ENCODE measurements around the gene PANX2.

Gene PANX2

DNA sequence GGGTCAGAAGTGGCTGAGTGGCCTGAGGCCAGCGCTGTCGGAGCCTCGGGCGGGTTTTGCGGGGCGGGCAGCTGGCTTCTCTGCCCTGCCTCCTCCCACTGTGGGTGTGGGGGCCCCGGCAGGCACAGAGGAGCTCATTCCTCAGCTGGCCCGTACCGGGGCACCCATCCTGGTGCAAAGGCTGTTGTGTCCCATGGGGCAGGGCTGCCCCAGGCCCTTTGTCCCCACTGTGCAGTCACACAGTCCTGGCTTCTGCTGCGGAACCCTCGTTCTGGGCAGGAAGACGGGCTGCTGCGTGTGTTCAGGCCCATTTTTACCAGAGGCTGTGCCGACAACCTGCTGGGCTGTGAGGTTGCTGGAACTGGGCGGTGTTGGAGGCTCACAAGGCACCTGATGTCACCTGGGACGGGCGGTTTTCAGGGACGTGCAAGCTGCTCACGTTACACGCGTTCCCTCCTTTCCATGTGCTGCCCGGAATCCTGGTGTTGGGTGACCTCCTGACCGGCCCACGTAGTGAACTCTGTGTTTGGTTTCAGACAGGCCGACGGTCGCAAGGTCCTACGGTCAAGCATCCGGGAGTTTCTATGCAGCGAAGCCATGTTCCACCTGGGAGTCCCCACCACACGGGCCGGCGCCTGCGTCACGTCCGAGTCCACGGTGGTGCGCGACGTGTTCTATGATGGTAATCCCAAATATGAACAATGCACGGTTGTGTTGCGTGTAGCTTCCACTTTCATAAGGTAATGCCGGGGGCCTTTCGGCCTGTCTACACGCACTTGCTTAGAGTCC, 35.4 kb downstream of the PANX2 start:
- in situ Hi-C loops (cut with MboI; ENCODE audit: low pct_unique_long_range_greater_than_20kb, low sequenced_read_pairs): loop anchor here (10.0 kb wide), 2 partner anchors 51 to 271 kb away; no protein-coding TSS in a partner anchor
- no peak for DNase-seq

DNA sequence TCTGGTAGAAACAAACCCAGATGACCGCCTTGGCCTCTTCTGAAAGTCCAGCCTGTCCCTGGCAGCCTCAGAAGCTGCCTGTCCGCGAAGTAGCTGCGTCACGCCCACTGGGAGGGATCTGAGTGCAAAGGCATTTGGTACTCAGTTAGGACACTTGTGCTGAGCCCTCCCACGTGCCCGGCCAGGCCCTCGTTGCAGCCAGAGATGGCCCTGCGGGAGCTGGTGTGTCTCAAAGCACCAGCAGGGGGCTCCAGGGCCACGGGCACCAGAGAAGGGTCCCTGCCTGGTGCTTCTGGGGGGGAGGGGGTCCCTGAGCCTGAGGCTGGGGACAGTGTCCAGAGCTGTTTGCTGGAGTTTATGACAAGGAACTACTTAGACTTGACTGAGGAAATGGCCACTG, 36.1 kb downstream of the PANX2 start:
- in situ Hi-C loops (cut with MboI; ENCODE audit: low pct_unique_long_range_greater_than_20kb, low sequenced_read_pairs): loop anchor here (10.0 kb wide), 2 partner anchors 52 to 272 kb away; no protein-coding TSS in a partner anchor
- DNase-seq: peak; percentile 52

DNA sequence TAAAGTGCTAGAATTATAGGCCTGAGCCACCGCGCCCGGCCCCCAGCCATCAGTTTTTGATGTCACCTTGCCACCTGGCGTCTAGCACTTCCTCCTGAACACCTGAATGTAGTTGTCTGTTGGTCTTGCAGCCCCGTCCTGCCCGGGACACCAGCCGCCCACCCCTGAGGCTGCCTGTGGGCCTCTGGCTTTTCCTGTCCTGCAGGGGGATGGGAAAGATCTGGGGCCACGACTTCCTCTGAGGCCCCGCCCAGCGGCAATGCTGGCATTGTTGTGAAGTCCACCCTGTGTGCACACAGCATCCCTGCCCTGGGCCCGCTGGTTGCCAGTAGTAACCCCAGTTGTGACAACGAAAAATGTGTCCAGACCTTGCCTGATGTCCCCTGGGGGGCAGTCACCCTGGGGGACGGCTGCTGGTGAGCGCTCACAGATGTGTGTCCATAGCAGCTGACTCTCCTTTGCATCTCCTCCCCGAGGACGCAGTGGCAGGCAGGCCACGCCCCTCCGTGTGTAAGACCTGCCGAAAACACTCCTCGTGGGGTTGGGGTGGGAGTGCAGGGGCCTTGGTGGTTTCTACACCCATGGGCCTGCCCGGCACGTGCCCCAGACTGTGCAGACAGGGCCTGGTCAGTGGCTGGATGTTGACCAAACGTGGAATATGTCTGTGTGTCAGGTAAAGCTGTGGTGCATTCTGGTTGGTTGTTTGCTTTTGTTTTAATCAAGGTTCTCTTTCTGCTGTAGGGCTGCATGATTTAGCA, 37.0 kb downstream of the PANX2 start:
- DNase-seq: no peak
- in situ Hi-C loops (cut with MboI; ENCODE audit: low pct_unique_long_range_greater_than_20kb, low sequenced_read_pairs): loop anchor here (10.0 kb wide), 2 partner anchors 53 to 273 kb away; no protein-coding TSS in a partner anchor

DNA sequence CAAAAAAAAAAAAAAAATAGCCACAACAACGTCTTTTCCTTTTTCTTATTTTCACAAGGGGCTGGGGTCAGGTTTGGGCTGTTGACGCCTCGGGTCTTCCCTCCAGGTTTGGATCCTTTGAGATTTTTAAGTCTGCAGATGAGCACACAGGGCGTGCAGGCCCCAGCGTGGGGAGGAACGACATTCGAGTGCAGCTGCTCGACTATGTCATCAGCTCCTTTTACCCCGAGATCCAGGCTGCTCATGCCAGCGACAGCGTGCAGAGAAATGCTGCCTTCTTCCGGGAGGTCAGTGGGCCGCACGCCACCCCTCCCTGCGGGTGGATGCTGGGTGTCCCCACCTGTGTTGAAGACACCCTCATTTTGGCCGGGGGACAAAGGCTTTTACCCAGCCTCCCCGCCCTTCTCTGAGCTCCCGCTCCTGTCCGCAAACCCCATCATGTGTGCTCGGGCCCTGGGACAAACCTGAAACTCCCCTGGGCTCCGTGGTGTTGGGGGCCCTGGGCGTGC, 38.0 kb downstream of the PANX2 start:
- no peak for DNase-seq
- in situ Hi-C loops (cut with MboI; ENCODE audit: low pct_unique_long_range_greater_than_20kb, low sequenced_read_pairs): loop anchor here (10.0 kb wide), 2 partner anchors 54 to 274 kb away; no protein-coding TSS in a partner anchor

DNA sequence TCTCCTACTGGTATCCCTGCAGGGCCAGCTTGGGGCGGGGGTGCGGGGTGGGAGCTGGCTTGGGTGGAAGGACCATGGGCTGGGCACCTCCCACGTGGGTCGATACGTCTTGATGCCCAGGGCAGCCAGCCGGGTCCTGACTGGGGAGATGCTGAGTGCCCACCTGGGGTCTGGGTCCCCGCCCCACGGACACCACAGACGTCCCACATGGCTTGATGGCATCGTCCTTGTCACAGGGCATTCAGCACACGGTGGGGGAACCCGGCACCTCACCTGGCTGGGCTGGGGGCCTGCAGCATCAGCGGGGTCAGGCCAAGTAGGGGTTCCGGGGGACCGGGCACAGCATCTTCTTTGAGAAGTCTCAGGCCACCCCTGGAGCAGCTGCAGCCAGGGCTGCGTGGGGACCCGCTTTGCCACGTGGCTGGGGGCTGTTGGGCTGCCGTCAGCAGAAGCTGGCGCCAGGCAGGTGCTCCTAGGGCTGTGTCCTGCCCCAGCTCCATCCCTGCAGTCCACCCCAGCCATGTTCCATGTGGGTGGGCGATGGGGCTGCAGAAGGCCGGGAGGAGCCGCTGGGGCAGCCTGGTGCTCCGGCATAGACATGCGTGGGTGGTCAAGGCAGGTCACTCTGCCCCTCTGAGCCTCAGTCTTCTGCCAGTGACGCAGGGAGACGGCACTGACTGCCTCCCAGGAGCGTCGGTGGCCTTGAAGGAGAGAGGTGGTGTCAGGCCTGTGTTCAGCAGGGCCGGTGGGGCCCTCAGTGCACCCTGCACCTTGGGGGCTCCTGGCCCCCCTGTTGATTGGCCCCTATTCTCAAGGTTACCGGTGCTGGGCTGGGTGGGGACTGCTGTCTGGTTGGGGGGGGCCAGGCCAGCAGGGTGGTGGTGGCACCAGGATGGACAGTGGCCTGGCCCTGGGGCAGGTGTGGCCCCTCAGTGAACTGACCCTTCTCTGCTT, 38.7 kb downstream of the PANX2 start:
- in situ Hi-C loops (cut with MboI; ENCODE audit: low pct_unique_long_range_greater_than_20kb, low sequenced_read_pairs): loop anchor here (10.0 kb wide), 2 partner anchors 54 to 274 kb away; no protein-coding TSS in a partner anchor
- no peak for DNase-seq

DNA sequence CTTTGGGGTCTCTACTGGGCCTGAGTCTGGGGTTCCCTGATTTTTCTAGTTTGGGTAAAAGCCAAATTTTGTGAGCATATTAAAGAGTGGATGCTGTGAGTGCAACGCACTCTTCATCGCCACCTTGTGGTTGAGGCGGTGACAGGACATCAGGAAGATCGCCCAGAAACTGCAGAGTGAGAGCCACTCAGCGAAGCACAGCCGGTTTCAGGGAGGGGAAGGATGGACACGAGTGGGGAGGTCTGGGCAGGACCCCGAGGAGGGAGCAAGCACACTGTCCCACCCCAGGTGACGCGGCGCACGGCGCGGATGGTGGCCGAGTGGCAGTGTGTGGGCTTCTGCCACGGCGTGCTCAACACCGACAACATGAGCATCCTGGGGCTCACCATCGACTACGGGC, 39.4 kb downstream of the PANX2 start:
- in situ Hi-C loops (cut with MboI; ENCODE audit: low pct_unique_long_range_greater_than_20kb, low sequenced_read_pairs): loop anchor here (10.0 kb wide), 2 partner anchors 55 to 275 kb away; no protein-coding TSS in a partner anchor
- peak; percentile 69 for DNase-seq

DNA sequence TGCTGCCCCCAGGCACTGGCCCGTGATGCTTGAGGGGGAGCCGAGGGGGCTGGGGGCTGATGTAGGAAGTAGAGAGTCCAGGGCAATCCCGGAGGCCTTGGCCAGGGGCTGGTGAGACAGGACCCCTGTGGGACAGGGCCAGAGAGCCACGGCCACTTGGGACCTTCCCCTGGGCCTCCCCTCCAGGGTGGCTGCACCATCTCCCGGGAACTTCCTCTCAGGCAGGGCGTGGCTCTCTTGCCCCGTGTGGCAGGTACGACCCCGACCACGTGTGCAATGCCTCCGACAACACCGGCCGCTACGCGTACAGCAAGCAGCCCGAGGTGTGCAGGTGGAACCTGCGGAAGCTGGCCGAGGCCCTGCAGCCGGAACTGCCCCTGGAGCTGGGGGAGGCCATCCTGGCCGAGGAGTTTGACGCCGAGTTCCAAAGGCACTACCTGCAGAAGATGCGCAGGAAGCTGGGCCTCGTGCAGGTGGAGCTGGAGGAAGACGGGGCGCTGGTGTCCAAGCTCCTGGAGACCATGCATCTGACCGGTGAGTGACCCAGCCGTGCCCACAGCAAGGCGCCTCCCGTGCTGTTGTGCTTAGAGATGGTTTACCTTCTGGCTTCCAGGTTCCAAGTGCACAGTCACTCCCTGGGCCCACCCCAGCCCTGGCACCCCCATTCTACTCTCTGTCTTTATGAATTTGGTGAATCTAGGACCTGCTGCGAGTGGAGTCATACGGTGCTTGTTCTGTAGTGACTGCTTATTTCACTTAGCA, 40.0 kb downstream of the PANX2 start:
- DNase-seq: no peak
- in situ Hi-C loops (cut with MboI; ENCODE audit: low pct_unique_long_range_greater_than_20kb, low sequenced_read_pairs): no loop called here

DNA sequence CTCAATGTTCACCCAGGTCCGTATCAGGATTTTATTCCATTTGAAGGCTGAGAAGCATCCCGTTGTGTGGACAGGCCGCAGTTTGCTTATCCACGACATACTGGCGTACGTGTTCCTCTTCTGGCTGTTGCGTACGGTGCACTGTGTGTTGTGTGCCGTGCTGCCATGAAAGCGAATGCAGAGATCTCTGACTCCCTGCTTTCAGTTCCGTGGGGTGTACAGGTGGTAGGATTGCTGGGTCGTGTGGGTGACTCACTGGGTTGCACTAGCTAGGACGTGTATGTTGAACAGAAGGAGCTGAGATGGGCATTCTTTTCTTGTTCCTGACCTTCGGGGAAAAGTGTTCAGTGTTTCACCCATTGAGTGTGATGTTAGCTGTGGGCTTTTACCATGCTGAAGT, 40.6 kb downstream of the PANX2 start:
- DNase-seq: no peak
- in situ Hi-C loops (cut with MboI; ENCODE audit: low pct_unique_long_range_greater_than_20kb, low sequenced_read_pairs): no loop called here

DNA sequence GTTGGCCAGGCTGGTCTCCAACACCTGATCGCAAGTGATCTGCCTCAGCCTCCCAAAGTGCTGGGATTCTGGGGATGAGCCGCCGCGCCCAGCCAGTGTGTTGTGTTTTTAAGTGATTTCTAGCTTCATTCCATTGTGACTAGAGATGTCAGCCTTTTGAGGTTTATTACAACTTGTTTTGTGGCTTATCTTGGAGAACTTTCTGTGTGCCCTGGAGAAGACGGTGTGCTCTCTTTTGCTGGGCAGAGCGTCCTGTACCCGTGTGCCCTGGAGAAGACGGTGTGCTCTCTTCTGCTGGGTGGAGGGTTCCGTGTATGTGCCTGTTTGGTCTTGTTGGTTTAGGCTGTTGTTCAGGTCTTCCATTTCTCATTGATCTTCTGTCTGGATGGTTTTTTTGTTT, 42.7 kb downstream of the PANX2 start:
- DNase-seq: no peak
- in situ Hi-C loops (cut with MboI; ENCODE audit: low pct_unique_long_range_greater_than_20kb, low sequenced_read_pairs): no loop called here

DNA sequence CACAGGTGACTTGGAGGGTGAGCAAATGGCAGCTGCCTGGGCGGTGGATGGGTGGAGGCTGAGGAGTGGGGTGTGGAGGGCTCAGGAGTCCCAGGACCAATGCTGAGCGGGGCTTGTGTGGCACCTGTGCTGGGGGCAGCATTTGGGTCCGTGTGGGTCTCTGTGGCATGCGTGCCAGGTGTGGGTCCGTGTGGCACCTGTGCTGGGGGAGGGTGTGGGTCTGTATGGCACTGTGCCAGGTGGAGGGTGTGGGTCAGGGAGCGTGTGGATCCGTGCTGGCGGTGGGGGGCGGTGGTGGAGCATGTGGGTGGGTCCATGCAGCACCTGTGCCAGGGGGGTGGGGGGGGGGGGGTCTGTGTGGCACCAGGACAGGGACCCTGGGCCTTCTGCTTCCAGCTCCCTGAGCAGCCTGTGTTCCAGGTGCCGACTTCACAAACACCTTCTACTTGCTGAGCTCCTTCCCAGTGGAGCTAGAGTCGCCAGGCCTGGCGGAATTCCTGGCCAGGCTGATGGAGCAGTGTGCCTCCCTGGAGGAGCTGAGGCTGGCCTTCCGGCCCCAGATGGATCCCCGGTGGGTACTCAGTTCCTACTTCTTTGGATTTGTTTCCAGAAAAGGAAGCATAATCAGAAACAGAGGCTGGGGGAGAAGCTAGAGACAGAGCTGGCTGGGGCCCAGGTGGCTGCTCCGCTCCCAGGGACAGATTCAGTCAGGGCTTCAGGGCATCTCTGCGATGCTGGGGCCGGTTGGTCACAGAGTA, 44.9 kb downstream of the PANX2 start:
- in situ Hi-C loops (cut with MboI; ENCODE audit: low pct_unique_long_range_greater_than_20kb, low sequenced_read_pairs): no loop called here

DNA sequence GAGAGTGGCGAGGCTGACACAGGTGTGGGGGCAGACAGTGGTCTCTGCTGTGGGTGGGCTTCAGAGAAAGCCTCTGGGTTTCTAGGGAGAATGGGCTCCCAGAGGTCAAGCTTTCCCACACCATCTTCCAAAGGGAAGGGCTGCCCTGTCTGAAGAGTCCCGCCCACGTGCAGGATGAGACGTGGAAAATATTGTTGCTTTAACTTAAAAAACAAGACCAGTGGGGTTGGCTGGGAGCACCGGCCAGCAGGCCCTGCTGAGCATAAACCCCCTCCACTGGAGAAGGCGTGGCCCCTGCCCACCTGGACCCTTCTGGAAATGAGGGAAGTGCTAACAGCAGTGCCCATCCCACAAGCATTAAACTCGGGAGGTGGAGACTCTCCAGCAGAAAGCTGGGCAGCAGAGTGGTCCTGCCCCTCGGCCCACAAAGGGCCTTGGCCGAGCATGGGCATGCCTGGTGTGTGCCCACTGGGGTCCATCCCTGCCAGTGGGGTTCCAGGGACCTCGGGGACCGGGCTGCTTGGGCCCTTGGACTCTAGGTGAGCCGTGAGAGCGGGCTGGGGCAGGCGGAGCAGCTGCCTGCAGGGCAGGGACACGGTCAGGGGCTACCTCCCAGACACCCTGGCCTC, 45.6 kb downstream of the PANX2 start:
- no peak for DNase-seq
- in situ Hi-C loops (cut with MboI; ENCODE audit: low pct_unique_long_range_greater_than_20kb, low sequenced_read_pairs): no loop called here

More for the DNA sequence above, 44.9 kb downstream of the PANX2 start:
- no peak for DNase-seq

DNA sequence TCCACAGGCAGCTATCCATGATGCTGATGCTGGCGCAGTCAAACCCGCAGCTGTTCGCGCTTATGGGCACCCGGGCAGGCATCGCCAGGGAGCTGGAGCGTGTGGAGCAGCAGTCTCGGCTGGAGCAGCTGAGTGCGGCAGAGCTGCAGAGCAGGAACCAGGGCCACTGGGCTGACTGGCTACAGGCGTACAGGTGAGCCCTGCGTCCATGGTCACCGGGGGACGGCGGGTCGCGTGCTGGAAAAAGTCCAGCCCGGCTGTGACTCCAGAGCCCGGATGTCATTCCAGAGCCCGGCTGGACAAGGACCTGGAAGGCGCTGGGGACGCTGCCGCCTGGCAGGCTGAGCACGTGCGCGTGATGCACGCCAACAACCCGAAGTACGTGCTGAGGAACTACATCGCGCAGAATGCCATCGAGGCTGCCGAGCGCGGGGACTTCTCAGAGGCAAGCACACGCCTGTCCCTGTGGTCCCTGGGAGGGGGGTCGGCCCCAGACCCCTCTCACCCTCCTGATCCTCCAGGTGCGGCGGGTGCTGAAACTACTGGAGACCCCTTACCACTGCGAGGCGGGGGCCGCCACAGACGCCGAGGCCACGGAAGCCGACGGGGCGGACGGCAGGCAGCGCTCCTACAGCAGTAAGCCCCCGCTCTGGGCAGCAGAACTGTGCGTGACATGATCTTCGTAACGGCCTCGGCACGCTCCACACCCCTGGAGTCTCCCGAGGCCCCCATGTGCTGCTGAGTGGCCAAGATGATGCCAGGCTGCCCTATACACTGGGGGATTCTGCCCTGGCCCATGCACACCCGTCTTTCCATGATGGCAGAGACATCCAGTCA, 46.4 kb downstream of the PANX2 start:
- in situ Hi-C loops (cut with MboI; ENCODE audit: low pct_unique_long_range_greater_than_20kb, low sequenced_read_pairs): no loop called here
- no peak for DNase-seq

DNA sequence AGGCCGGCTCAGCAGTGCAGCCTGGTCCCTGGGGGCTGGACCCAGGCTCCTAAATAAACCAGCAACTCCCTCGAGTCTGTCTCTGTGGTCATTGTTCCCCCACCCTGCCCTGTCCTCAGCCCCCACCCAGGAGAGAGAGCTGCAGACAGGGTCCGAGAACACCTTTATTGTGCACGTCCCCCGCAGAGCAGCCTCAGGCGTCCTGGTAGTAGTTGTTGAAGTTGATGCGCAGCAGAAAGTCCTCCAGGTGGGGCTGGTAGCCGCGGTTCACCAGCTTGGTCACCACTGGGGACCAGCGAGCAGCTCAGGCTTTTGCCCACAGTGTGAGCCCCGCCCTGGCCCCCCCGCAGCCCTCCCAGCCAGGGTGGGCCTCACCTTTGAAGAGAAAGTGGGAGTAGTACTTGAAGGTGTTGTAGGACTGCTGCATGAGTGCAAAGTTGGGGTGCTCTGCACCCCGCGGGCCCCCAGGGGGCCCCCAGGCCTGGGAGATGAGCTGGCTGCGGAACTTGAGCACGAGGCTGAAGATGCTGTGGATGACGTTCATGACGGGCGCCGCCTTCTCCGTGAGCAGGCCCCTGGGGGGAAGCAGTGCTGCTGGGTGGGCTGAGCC, 47.1 kb downstream of the PANX2 start:
- in situ Hi-C loops (cut with MboI; ENCODE audit: low pct_unique_long_range_greater_than_20kb, low sequenced_read_pairs): no loop called here
- DNase-seq: no peak

DNA sequence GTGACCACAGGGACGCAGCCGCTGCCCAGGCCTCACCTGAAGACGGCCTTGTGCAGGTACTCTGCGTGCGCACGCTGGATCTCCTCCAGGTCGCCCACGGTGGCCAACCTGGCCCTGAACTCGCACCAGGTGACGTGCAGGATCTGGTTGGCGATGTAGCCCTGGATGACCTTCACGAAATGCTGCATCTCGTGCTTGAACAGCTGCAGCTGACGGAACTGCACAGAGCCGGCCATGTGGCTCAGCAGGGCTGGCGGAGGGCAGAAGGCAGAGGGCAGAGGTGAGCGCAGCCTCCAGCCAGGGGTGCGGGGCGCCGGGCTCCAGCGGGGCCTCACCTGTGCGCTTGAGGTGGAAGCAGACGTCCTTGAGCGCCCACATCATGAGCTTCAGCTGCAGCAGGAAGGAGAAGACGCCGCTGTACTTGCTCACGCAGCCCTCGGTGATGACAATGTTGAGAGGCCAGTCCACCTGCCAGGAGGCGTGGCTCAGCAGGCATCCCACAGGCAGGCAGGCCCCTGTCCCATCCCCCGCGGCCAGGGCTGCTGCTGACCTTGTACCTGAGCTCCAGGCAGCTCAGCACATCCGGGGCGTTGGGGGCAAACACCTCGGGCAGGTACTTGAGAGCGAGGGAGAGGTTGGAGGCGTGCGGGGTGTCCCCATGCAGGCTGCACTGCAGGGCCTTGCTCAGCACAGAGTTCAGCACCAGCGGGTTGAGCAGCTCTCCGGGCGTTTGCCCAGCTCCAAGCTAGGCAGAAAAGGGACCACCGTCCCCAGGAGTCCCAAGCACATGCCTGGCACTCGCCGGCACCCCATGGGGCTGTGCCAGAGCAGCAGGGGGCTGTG, 47.8 kb downstream of the PANX2 start:
- DNase-seq: no peak
- in situ Hi-C loops (cut with MboI; ENCODE audit: low pct_unique_long_range_greater_than_20kb, low sequenced_read_pairs): no loop called here
